ENCODE results near the gene NAP1L4. TPM values are rescaled to one million over a fixed set of nuclear protein-coding genes. Genes with fewer than 3 reads are reported as not detected.

The NAP1L4 gene
- polyA plus RNA-seq, 1 of the 3 experiments (the other 2 are of a cell fraction) = 104 TPM

DNA sequence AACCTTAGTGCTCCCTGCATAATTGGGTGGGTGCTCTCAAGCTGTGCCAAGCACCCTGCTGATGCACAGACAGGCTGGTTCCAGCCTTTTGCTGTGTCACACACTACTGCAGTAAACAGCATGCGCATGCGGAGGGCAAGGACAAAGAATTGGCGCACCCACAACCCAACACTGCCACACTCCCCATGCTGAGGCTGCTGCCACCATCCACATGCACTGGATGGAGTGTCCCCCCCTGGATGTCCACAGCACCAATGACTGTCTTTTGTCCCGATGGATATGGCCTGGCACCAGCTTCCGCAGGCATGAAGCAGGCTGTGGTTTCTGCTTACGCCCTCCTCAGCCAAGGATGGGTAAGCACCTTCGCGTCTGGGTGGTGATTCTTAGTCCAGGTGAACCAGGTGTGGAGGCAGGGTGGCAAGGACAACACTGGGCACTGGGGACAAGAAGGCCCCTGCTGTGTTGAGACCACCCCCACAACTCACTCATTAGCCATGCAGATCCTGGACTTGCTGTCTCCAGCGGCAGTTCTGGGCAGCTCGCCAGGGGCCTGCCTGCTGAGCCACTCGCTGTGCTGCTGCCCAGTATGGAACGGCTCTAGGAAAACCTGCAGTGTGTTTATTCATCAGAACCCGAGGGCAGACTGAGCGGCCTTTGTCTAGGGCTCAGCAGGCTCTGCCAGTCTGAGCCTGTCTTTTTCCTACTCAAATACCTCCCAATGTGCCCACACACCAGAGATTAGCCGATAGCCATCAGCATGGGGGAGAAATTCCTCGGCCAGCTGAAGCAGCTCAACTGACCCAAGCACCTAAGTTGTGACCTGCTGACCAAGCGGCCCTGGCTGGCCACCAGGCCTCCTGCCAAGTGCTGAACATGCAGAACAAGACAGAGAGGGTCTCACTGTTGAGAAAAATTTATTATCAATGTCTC lies 8.2 kb upstream of the NAP1L4 start (continued):
- peak; percentile 73 for TF ChIP-seq CHD2 (IDR thresholded peaks at IDR 0.05; ENCODE audit: low read length, partially characterized antibody)
- TF ChIP-seq RFX5 (IDR thresholded peaks at IDR 0.05; ENCODE audit: low read length) = no peak
- no peak for TF ChIP-seq POLR2AphosphoS5 (IDR thresholded peaks at IDR 0.05; ENCODE audit: low read depth, low read length)
- peak; percentile 58 for TF ChIP-seq MXI1 (IDR thresholded peaks at IDR 0.05; ENCODE audit: low read depth, low read length)
- peak; percentile 89 for TF ChIP-seq FOXJ3 (CRISPR knock-in tag; IDR thresholded peaks at IDR 0.05)
- no peak for TF ChIP-seq EZH2phosphoT487 (IDR thresholded peaks at IDR 0.05; ENCODE audit: borderline replicate concordance, low read depth)
- peak; percentile 68; the same call in 1 of the 2 replicates for TF ChIP-seq SIN3A (IDR thresholded peaks at IDR 0.05; ENCODE audit: borderline replicate concordance, low read depth, low read length)
- TF ChIP-seq, protein P1, sequence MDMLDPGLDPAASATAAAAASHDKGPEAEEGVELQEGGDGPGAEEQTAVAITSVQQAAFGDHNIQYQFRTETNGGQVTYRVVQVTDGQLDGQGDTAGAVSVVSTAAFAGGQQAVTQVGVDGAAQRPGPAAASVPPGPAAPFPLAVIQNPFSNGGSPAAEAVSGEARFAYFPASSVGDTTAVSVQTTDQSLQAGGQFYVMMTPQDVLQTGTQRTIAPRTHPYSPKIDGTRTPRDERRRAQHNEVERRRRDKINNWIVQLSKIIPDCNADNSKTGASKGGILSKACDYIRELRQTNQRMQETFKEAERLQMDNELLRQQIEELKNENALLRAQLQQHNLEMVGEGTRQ (IDR thresholded peaks at IDR 0.05; ENCODE audit: borderline replicate concordance, low read depth, low read length) = no peak
- TF ChIP-seq, protein P2, sequence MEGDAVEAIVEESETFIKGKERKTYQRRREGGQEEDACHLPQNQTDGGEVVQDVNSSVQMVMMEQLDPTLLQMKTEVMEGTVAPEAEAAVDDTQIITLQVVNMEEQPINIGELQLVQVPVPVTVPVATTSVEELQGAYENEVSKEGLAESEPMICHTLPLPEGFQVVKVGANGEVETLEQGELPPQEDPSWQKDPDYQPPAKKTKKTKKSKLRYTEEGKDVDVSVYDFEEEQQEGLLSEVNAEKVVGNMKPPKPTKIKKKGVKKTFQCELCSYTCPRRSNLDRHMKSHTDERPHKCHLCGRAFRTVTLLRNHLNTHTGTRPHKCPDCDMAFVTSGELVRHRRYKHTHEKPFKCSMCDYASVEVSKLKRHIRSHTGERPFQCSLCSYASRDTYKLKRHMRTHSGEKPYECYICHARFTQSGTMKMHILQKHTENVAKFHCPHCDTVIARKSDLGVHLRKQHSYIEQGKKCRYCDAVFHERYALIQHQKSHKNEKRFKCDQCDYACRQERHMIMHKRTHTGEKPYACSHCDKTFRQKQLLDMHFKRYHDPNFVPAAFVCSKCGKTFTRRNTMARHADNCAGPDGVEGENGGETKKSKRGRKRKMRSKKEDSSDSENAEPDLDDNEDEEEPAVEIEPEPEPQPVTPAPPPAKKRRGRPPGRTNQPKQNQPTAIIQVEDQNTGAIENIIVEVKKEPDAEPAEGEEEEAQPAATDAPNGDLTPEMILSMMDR (IDR thresholded peaks at IDR 0.05) = no peak
- peak; percentile 69 for TF ChIP-seq RCOR1 (IDR thresholded peaks at IDR 0.05; ENCODE audit: low read length)
- no peak for TF ChIP-seq FOSL2 (IDR thresholded peaks at IDR 0.05; ENCODE audit: borderline replicate concordance, low read depth)
- TF ChIP-seq, protein P3, sequence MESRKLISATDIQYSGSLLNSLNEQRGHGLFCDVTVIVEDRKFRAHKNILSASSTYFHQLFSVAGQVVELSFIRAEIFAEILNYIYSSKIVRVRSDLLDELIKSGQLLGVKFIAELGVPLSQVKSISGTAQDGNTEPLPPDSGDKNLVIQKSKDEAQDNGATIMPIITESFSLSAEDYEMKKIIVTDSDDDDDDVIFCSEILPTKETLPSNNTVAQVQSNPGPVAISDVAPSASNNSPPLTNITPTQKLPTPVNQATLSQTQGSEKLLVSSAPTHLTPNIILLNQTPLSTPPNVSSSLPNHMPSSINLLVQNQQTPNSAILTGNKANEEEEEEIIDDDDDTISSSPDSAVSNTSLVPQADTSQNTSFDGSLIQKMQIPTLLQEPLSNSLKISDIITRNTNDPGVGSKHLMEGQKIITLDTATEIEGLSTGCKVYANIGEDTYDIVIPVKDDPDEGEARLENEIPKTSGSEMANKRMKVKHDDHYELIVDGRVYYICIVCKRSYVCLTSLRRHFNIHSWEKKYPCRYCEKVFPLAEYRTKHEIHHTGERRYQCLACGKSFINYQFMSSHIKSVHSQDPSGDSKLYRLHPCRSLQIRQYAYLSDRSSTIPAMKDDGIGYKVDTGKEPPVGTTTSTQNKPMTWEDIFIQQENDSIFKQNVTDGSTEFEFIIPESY (IDR thresholded peaks at IDR 0.05; ENCODE audit: borderline replicate concordance, low read depth) = no peak
- no peak for TF ChIP-seq FOXM1 (IDR thresholded peaks at IDR 0.05; ENCODE audit: low read depth)
- no peak for TF ChIP-seq RXRA (IDR thresholded peaks at IDR 0.05; ENCODE audit: borderline replicate concordance, low read depth)

Data from SK-N-SH (cell line).